SK-N-SH (cell line): ENCODE results near the gene DEPDC1B. TPM values are rescaled to one million over a fixed set of nuclear protein-coding genes. Genes with fewer than 3 reads are reported as not detected.

Experiments
- CTCF ChIA-PET: fragments of 300-600, 350-600 bp; formaldehyde crosslinking; extraction: SDS; loops from one replicate; lab custom pipeline; 2021; lab: Yijun Ruan, JAX
- POLR2A ChIA-PET: fragments of 350-600 bp; sonication (Branson Sonifier 250); formaldehyde crosslinking; extraction: SDS; loops from one replicate; lab custom pipeline; 2020; ENCODE audit warnings: antibody characterized with exemption, inconsistent platforms; lab: Yijun Ruan, JAX
- DNase-seq: peaks from one replicate; pipeline ENCODE4 v3.0.0; 2012
- H2AFZ ChIP-seq: fragments of 200-600 bp; sonication (generic); 2 replicates; pipeline ENCODE4 v1.8.1; 2016; ENCODE audit warnings: antibody characterized with exemption, mild to moderate bottlenecking, low read depth
- H3F3A ChIP-seq: fragments of 200-600 bp; sonication (generic); replicated peaks from 2 replicates; pipeline ENCODE3; 2016; ENCODE audit warnings: antibody characterized with exemption, mild to moderate bottlenecking; ENCODE audit not compliant: insufficient read depth
- H3K27ac ChIP-seq, 2 experiments: fragments of 200-500 bp in 1 of 2; fragments of 200-600 bp in 1 of 2; sonication (Bioruptor generic) in 1 of 2; sonication (generic), shearing (Covaris generic) in 1 of 2; 2 replicates each; pipeline versions ENCODE4 v1.5.1 to v1.6.1; 2014 to 2016; ENCODE audit warnings: low read depth in 2 of 2, inconsistent platforms in 1 of 2, low read length in 1 of 2, mild to moderate bottlenecking in 1 of 2, mixed read lengths in 1 of 2
- H3K27me3 ChIP-seq: fragments of 200-600 bp; sonication (generic), shearing (Covaris generic); 2 replicates; pipeline ENCODE4 v1.6.1; 2016; ENCODE audit warnings: mixed run types; ENCODE audit not compliant: insufficient read depth
- H3K36me3 ChIP-seq, 2 experiments: fragments of 200-500 bp in 1 of 2; fragments of 200-600 bp in 1 of 2; sonication (Bioruptor generic) in 1 of 2; sonication (generic) in 1 of 2; replicated peaks in 1 of 2; 2 replicates each; pipeline versions ENCODE3 to v1.5.1; 2014 to 2016; ENCODE audit warnings: low read length in 1 of 2, mild to moderate bottlenecking in 1 of 2; ENCODE audit not compliant: insufficient read depth in 2 of 2, control insufficient read depth in 1 of 2
- H3K4me1 ChIP-seq, 2 experiments: fragments of 200-500 bp in 1 of 2; fragments of 200-600 bp in 1 of 2; sonication (Bioruptor generic) in 1 of 2; sonication (generic), shearing (Covaris generic) in 1 of 2; 2 replicates each; pipeline versions ENCODE4 v1.5.1 to v1.6.1; 2014 to 2016; ENCODE audit warnings: low read depth in 1 of 2, low read length in 1 of 2, mixed run types in 1 of 2; ENCODE audit not compliant: insufficient read depth in 2 of 2, control insufficient read depth in 1 of 2
- H3K4me2 ChIP-seq: fragments of 200-600 bp; sonication (generic), shearing (Covaris generic); 2 replicates; pipeline ENCODE4 v1.6.1; 2017; ENCODE audit warnings: mixed run types
- H3K4me3 ChIP-seq, 2 experiments: fragments of 200-500 bp in 1 of 2; fragments of 200-600 bp in 1 of 2; sonication (Bioruptor generic) in 1 of 2; sonication (generic), shearing (Covaris generic) in 1 of 2; 2 replicates each; pipeline versions ENCODE4 v1.5.1 to v1.8.1; 2014 to 2016; ENCODE audit warnings: low read depth in 2 of 2, inconsistent platforms in 1 of 2, low read length in 1 of 2, mild to moderate bottlenecking in 1 of 2, mixed read lengths in 1 of 2, moderate library complexity in 1 of 2
- H3K79me2 ChIP-seq: fragments of 200-600 bp; sonication (generic); 2 replicates; pipeline ENCODE4 v1.8.1; 2017; ENCODE audit warnings: mild to moderate bottlenecking; ENCODE audit not compliant: insufficient read depth
- H3K9ac ChIP-seq: fragments of 200-600 bp; sonication (generic); 2 replicates; pipeline ENCODE4 v1.6.1; 2017; ENCODE audit warnings: mixed run types
- H3K9me2 ChIP-seq: fragments of 200-600 bp; sonication (generic); 2 replicates; pipeline ENCODE4 v1.6.1; 2017; ENCODE audit warnings: mixed run types
- H3K9me3 ChIP-seq: fragments of 200-600 bp; sonication (generic); 2 replicates; pipeline ENCODE4 v1.6.1; 2017; ENCODE audit warnings: mixed run types, mild to moderate bottlenecking, moderate library complexity
- H4K20me1 ChIP-seq: fragments of 200-600 bp; sonication (generic); 2 replicates; pipeline ENCODE4 v1.6.1; 2017; ENCODE audit warnings: mild to moderate bottlenecking, mixed run types; ENCODE audit not compliant: insufficient read depth
- ELF1 ChIP-seq: IDR thresholded peaks from 2 replicates; pipeline ENCODE4 v1.4.0; 2012
- EZH2phosphoT487 ChIP-seq: fragments of 200-600 bp; sonication (generic); IDR thresholded peaks from 2 replicates; pipeline ENCODE4 v1.6.1; 2017; ENCODE audit warnings: low read depth, mixed run types, mild to moderate bottlenecking, antibody characterized with exemption, moderate library complexity, borderline replicate concordance
- FOXJ3 ChIP-seq: sonication (generic); formaldehyde crosslinking; IDR thresholded peaks from 2 replicates; pipeline ENCODE4 v1.5.1; 2020; ENCODE audit warnings: mild to moderate bottlenecking, missing genetic modification reagents
- FOXM1 ChIP-seq: IDR thresholded peaks from 2 replicates; pipeline ENCODE4 v1.4.0; 2012; ENCODE audit warnings: low read depth, mild to moderate bottlenecking
- GATA2 ChIP-seq: sonication (generic); formaldehyde crosslinking; IDR thresholded peaks from 2 replicates; pipeline ENCODE4 v1.5.0; 2020; ENCODE audit warnings: mild to moderate bottlenecking, missing genetic modification reagents
- IRF3 ChIP-seq: fragments of 150-350 bp; IDR thresholded peaks from 2 replicates; pipeline ENCODE4 v1.6.1; 2016; ENCODE audit warnings: mild to moderate bottlenecking, low read depth, low read length
- JUND ChIP-seq: IDR thresholded peaks from 2 replicates; pipeline ENCODE4 v1.4.0; 2012
- MEF2A ChIP-seq: IDR thresholded peaks from 2 replicates; pipeline ENCODE4 v1.4.0; 2012; ENCODE audit warnings: low read depth, borderline replicate concordance
- MXI1 ChIP-seq: IDR thresholded peaks from 2 replicates; pipeline ENCODE4 v1.6.1; 2012; ENCODE audit warnings: mild to moderate bottlenecking, low read depth, low read length, improper control_type of control experiment
- NRF1 ChIP-seq: IDR thresholded peaks from 2 replicates; pipeline ENCODE4 v1.6.1; 2012; ENCODE audit warnings: low read depth, mild to moderate bottlenecking, low read length
- RAD21 ChIP-seq: IDR thresholded peaks from 2 replicates; pipeline ENCODE4 v1.6.1; 2012; ENCODE audit warnings: mild to moderate bottlenecking, low read length
- RCOR1 ChIP-seq: fragments of 150-350 bp; IDR thresholded peaks from 2 replicates; pipeline ENCODE4 v1.6.1; 2017; ENCODE audit warnings: antibody characterized with exemption, low read length
- SIN3A ChIP-seq: IDR thresholded peaks from 2 replicates; pipeline ENCODE4 v1.6.1; 2012; ENCODE audit warnings: low read depth, mild to moderate bottlenecking, low read length, moderate library complexity, borderline replicate concordance
- TCF12 ChIP-seq: IDR thresholded peaks from 2 replicates; pipeline ENCODE4 v1.4.0; 2012
- TEAD4 ChIP-seq: IDR thresholded peaks from 2 replicates; pipeline ENCODE4 v1.4.0; 2012; ENCODE audit warnings: mild to moderate bottlenecking, borderline replicate concordance; ENCODE audit not compliant: insufficient read depth
- USF2 ChIP-seq: fragments of 150-350 bp; IDR thresholded peaks from 2 replicates; pipeline ENCODE4 v1.6.1; 2017; ENCODE audit warnings: antibody characterized with exemption, low read length, low read depth, borderline replicate concordance
- WGBS: methylation state at CpG from one replicate; pipeline ENCODE4 v1.1.6; 2017; ENCODE audit warnings: low lambda C conversion rate; 5-methylcytosine and 5-hydroxymethylcytosine counted together
- polyA plus RNA-seq, 3 experiments: library from polyadenylated mRNA; depleted of rRNA; stranded (reverse); fragments of >200 nt; gene quantifications; 2 replicates each; pipeline ENCODE4 v1.2.3, GENCODE V29; 2012

DEPDC1B gene
- polyA plus RNA-seq, 1 of the 3 experiments (the other 2 are of a cell fraction) = 4.7 TPM

- peak overlapping the region in 1 of 2 experiments; percentile 43; a peak in 2 of 4 replicates for H3K27ac ChIP-seq
- peaks cover 0 to 3% of the 10 kb centered on the region in 2 experiments; a peak in 2 of 4 replicates for H3K4me1 ChIP-seq
- H4K20me1 ChIP-seq = no peaks in the 10 kb centered on the region
- TF ChIP-seq NRF1 (no peak), JUND (no peak), TEAD4 (no peak), ELF1 (no peak), IRF3 (no peak), USF2 (no peak), FOXJ3 (CRISPR knock-in tag) (no peak), MXI1 (no peak), MEF2A (no peak), RCOR1 (no peak), RAD21 (no peak), EZH2phosphoT487 (no peak), GATA2 (CRISPR knock-in tag) (no peak), FOXM1 (no peak), TCF12 (no peak), SIN3A (no peak)
- no peak for DNase-seq
- POLR2A ChIA-PET = no interaction called here
- no peak overlapping the region for H2AFZ ChIP-seq
- peaks cover 0 to 5% of the 10 kb centered on the region in 2 experiments for H3K36me3 ChIP-seq
- H3K9me2 ChIP-seq = no peaks in the 10 kb centered on the region
- 97% methylated on average over 4 of the region's 4 CpGs for WGBS
- peaks cover 11% of the 10 kb centered on the region for H3F3A ChIP-seq
- no peaks in the 10 kb centered on the region for H3K79me2 ChIP-seq
- H3K9me3 ChIP-seq = no peaks in the 10 kb centered on the region
- no peak overlapping the region for H3K4me3 ChIP-seq
- CTCF ChIA-PET = no interaction called here
- no peak overlapping the region for H3K4me2 ChIP-seq
- no peak overlapping the region for H3K9ac ChIP-seq
- H3K27me3 ChIP-seq = no peaks in the 10 kb centered on the region
Measured at GRCh38 chr5:60636644-60637043, 63.3 kb downstream of the DEPDC1B start.

DNA sequence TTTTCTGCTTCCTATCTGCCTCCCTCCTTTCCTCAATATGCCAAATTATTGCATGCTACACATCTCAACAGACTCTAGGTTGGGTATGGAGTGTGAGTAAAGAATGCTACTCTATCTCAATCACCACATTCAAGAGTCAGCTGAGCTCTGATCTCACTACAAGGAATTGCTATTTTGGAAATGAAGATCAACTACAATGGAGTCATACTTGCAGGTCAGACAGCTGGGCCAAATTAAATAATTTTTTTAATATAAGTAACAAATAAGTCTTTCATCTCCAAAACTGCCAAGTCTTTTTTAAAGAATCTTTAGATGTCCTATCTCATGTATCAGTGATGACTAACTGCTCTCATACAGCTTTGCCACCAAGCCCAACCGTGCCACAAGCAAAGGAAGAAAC, 64.0 kb downstream of the DEPDC1B start:
- ChIA-PET POLR2A (no interaction called here), CTCF (interaction anchor here (1.5 kb wide), 1 partner anchor 14 kb away, joined by 4 read pairs; no protein-coding TSS in a partner anchor)
- H3K27me3 ChIP-seq = no peaks in the 10 kb centered on the region
- no peaks in the 10 kb centered on the region for H3K9me2 ChIP-seq
- 47% methylated on average over 1 of the region's 1 CpG for WGBS
- no peak overlapping the region for H3K9ac ChIP-seq
- peaks cover 0 to 7% of the 10 kb centered on the region in 2 experiments for H3K36me3 ChIP-seq
- H2AFZ ChIP-seq = no peak overlapping the region
- H4K20me1 ChIP-seq = no peaks in the 10 kb centered on the region
- H3K4me3 ChIP-seq = no peak overlapping the region
- H3K9me3 ChIP-seq = no peaks in the 10 kb centered on the region
- DNase-seq = no peak
- H3K4me2 ChIP-seq = no peak overlapping the region
- TF ChIP-seq FOXJ3 (CRISPR knock-in tag) = no peak
- peak; percentile 39; the same call in 1 of the 2 replicates for TF ChIP-seq TCF12
- H3K79me2 ChIP-seq = no peaks in the 10 kb centered on the region
- peaks cover 0 to 3% of the 10 kb centered on the region in 2 experiments; a peak in 2 of 4 replicates for H3K4me1 ChIP-seq
- H3F3A ChIP-seq = peaks cover 11% of the 10 kb centered on the region
- peak overlapping the region in 1 of 2 experiments; percentile 43; a peak in 2 of 4 replicates for H3K27ac ChIP-seq
